Measurements from ENCODE around the gene ANTXR1.

GRCh38 chr2:69214898-69215297 is 201.9 kb downstream of the ANTXR1 start:
- no peak for TF ChIP-seq CTCF (IDR thresholded peaks at IDR 0.05 in 8 of 11, conservative IDR thresholded peaks at IDR 0.05 in 3 of 11)
- no peak for TF ChIP-seq POLR2A (IDR thresholded peaks at IDR 0.05)
- no peak for TF ChIP-seq POLR2AphosphoS5 (IDR thresholded peaks at IDR 0.05)

All from spleen (tissue), 7 donors.